Transverse colon (tissue), 3 donors: ENCODE data around the gene AP4E1.

ENCODE experiments used
- EP300 ChIP-seq: sonication (generic); formaldehyde crosslinking; IDR thresholded peaks from one replicate; pipeline ENCODE4 v1.6.1; 2017; ENCODE audit warnings: antibody characterized with exemption, low read depth
- POLR2A ChIP-seq: fragments of 450-650 bp; IDR thresholded peaks from one replicate; pipeline ENCODE4 v1.6.1; 2016; ENCODE audit warnings: antibody characterized with exemption, mild to moderate bottlenecking, moderate library complexity
- TF ChIP-seq, protein P1 (sequence below), 5 experiments: fragments of 200-600 bp in 3 of 5; fragments of 450-650 bp in 2 of 5; sonication (generic) in 3 of 5; IDR thresholded peaks; 1 replicate in 2 of 5; 2 replicates in 3 of 5; pipeline ENCODE4 v1.5.1; 2016 to 2017; ENCODE audit warnings: antibody characterized with exemption in 5 of 5, inconsistent platforms in 3 of 5, mild to moderate bottlenecking in 2 of 5, moderate library complexity in 1 of 5

- TF ChIP-seq, protein P1, sequence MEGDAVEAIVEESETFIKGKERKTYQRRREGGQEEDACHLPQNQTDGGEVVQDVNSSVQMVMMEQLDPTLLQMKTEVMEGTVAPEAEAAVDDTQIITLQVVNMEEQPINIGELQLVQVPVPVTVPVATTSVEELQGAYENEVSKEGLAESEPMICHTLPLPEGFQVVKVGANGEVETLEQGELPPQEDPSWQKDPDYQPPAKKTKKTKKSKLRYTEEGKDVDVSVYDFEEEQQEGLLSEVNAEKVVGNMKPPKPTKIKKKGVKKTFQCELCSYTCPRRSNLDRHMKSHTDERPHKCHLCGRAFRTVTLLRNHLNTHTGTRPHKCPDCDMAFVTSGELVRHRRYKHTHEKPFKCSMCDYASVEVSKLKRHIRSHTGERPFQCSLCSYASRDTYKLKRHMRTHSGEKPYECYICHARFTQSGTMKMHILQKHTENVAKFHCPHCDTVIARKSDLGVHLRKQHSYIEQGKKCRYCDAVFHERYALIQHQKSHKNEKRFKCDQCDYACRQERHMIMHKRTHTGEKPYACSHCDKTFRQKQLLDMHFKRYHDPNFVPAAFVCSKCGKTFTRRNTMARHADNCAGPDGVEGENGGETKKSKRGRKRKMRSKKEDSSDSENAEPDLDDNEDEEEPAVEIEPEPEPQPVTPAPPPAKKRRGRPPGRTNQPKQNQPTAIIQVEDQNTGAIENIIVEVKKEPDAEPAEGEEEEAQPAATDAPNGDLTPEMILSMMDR (IDR thresholded peaks at IDR 0.05) = no peak
- no peak for TF ChIP-seq POLR2A
- TF ChIP-seq EP300 = no peak
Measured at GRCh38 chr15:50973605-50974004, 65.1 kb downstream of the AP4E1 start.
